Adrenal gland (tissue), 12 donors: ENCODE data around the gene GPRC6A. TPM values are rescaled to one million over a fixed set of nuclear protein-coding genes. Genes with fewer than 3 reads are reported as not detected.

Experiments used
- DNase-seq, 7 donors: peaks; one replicate each; pipeline ENCODE4 v3.0.0-alpha.2; 2019 to 2020
- H3K27ac ChIP-seq, 5 donors: fragments of 200-600 bp; sonication (generic) in 4 of 5; 1 replicate in 3 of 5; 2 replicates in 2 of 5; pipeline versions ENCODE4 v1.5.1 to v1.8.0; 2016 to 2020; ENCODE audit warnings: mild to moderate bottlenecking in 1 of 5
- H3K27me3 ChIP-seq: fragments of 200-600 bp; 2 replicates; pipeline ENCODE4 v1.8.0; 2021
- H3K36me3 ChIP-seq, 2 donors: fragments of 200-600 bp; replicated peaks in 1 of 2; 1 replicate in 1 of 2; 2 replicates in 1 of 2; pipeline versions ENCODE4 v1.5.1 to v1.8.0; 2018 to 2022
- H3K4me1 ChIP-seq, 2 donors: fragments of 200-600 bp; replicated peaks in 1 of 2; 1 replicate in 1 of 2; 2 replicates in 1 of 2; pipeline versions ENCODE4 v1.5.1 to v1.8.0; 2018 to 2021
- H3K4me3 ChIP-seq, 4 donors: fragments of 200-600 bp; sonication (generic) in 3 of 4; one replicate each; pipeline ENCODE4 v1.5.1; 2016 to 2018
- H3K9me3 ChIP-seq, 3 donors: fragments of 200-600 bp; sonication (generic) in 1 of 3; replicated peaks in 1 of 3; 1 replicate in 2 of 3; 2 replicates in 1 of 3; pipeline versions ENCODE4 v1.5.1 to v1.8.0; 2016 to 2021
- CTCF ChIP-seq, 6 experiments: fragments of 450-650 bp in 4 of 6; fragments of 200-600 bp in 2 of 6; sonication (generic) in 1 of 6; IDR thresholded peaks; 1 replicate in 5 of 6; 2 replicates in 1 of 6; pipeline versions ENCODE4 v1.5.1 to v1.8.0; 2016 to 2021; ENCODE audit warnings: antibody characterized with exemption in 6 of 6, mild to moderate bottlenecking in 2 of 6, moderate library complexity in 1 of 6
- POLR2A ChIP-seq, 2 donors: fragments of 450-650 bp; IDR thresholded peaks; one replicate each; pipeline ENCODE4 v1.6.1; 2017; ENCODE audit warnings: antibody characterized with exemption in 2 of 2, mild to moderate bottlenecking in 2 of 2, moderate library complexity in 1 of 2
- WGBS, 4 donors: extraction: QIAGEN DNeasy Blood & Tissue Kit in 2 of 4; methylation state at CpG; one replicate each; pipeline versions ENCODE4 v1.1.5 to v1.1.7; 2013 to 2017; 5-methylcytosine and 5-hydroxymethylcytosine counted together
- intact Hi-C, 2 donors: fragments of 100-400 bp; cut with DNase I; formaldehyde crosslinking; loops; one replicate each; pipeline versions ENCODE4 v1.14.1 to v1.15.0; 2022 to 2023
- polyA plus RNA-seq, 3 donors: library from polyadenylated mRNA; stranded (reverse); fragments of 200-250 nt in 2 of 3; fragments of 350-450 nt in 1 of 3; fragmentation: Illumina TruSeq in 1 of 3; extraction: RNeasy Lipid Tissue Mini Kit (QIAGEN cat#74804) in 1 of 3; gene quantifications; one replicate each; pipeline ENCODE4 v1.2.3, GENCODE V29; 2013 to 2014
- total RNA-seq, 9 donors: library from RNA; depleted of rRNA in 4 of 9; stranded (reverse); fragments of >200 nt in 4 of 9; fragments of 120-200 nt in 1 of 9; fragmentation: NEBNext Ultra II Directional in 1 of 9; extraction: Animal tissue kit (Norgen Biotek cat#: 25700) in 1 of 9; gene quantifications; one replicate each; pipeline versions ENCODE4 v1.1.0 to v1.2.4, GENCODE V29; 2013 to 2023
- donor health status: healthy with polysubstance abuse.
- donor health status: Bipolar disorder and iron deficiency.
- donor health status: DM: yes; HTN: yes; CAD: no.
- donor health status: DM: no; HTN: no; CAD: no.
- donor health status: DM: no; HTN: no; CAD: no.
- donor health status: DM: yes; HTN: yes; CAD: no.

The GPRC6A gene
- total and polyA plus RNA-seq, 12 donors: 0.15 to 7.3 (median 0.71) TPM; not detected in 6

DNA sequence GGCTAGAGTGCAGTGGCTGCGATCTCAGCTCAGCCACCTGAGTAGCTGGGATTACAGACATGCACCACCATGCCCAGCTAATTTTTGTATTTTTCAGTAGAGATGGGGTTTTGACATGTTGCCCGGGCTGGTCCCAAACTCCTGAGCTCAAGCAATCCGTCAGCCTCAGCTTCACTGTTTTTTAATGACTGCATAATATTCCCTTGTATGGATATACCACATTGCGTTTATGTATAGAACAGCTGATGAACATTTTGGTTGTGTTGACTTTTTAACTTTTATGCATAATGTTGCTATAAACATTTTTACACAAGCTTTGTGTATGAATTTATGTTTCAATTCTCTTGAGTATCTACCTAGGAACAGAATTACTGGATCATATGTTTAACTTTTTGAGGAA lies 43.9 kb upstream of the GPRC6A start:
- no peak for DNase-seq
- Histone ChIP-seq H3K27ac (no peak overlapping the region), H3K4me1 (peaks cover 0 to 13% of the 10 kb centered on the region in 2 donors), H3K27me3 (peaks cover 15% of the 10 kb centered on the region), H3K4me3 (no peak overlapping the region), H3K36me3 (no peaks in the 10 kb centered on the region), H3K9me3 (no peaks in the 10 kb centered on the region)
- TF ChIP-seq CTCF (IDR thresholded peaks at IDR 0.05) (no peak), POLR2A (IDR thresholded peaks at IDR 0.05) (no peak)
- WGBS, 4 donors: 79 to 88% (median 84%) methylated on average over 4 of the region's 4 CpGs
- intact Hi-C loops: no loop called here

DNA sequence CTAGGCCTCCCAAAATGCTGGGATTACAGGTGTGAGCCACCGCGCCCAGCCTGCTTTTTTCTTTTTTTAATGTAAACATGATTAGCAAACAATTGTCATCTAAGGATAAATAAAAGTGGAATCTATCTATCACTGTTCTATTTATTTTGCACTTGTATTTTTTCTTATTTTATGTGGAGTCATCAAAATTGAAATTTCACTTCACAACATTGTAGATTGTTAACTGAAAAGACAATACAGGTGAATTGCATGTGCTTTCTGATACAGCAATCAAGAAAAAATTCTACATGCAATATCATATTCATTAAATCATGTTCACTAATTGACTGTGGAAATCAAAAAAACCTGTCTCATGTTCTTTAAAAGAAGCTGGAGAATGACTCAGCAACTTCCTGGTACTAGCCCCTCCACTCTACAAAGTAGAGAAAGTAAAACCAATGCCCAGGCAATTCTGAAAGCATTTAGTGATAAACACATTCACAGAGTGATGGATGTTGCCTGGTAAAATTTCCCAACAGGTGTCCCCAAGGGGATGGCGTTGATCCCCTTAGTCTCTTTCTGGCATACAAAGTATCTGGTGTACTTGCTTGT lies 37.5 kb upstream of the GPRC6A start:
- WGBS, 4 donors: 81 to 90% (median 86%) methylated on average over 3 of the region's 3 CpGs
- intact Hi-C loops: no loop called here
- H3K4me3 ChIP-seq: no peak overlapping the region
- no peaks in the 10 kb centered on the region for H3K36me3 ChIP-seq
- no peaks in the 10 kb centered on the region for H3K4me1 ChIP-seq
- DNase-seq: no peak
- no peaks in the 10 kb centered on the region for H3K9me3 ChIP-seq
- H3K27ac ChIP-seq: no peak overlapping the region
- TF ChIP-seq CTCF (IDR thresholded peaks at IDR 0.05): no peak
- no peak for TF ChIP-seq POLR2A (IDR thresholded peaks at IDR 0.05)
- H3K27me3 ChIP-seq: no peaks in the 10 kb centered on the region

DNA sequence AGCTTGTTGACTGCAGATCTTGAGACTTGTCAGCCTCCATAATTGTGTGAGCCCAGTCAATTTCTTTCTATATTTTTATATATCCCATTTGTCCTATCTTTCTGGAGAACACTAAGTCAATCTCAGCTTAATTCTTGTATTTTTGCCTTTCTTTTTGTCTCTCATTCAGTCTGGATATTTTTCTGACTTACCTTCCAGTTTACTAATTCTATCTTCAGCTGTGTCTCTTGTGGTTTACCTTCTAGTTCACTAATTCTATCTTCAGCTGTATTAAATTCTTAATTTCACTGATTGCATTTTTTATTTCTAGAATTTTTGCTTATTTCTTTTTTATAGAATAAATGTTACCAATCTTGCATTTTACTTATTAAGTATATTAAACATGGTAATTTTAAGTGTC lies 30.4 kb upstream of the GPRC6A start:
- no peak for DNase-seq
- Histone ChIP-seq H3K36me3 (no peaks in the 10 kb centered on the region), H3K27ac (no peak overlapping the region), H3K4me1 (no peaks in the 10 kb centered on the region), H3K4me3 (no peak overlapping the region), H3K27me3 (no peaks in the 10 kb centered on the region), H3K9me3 (peaks cover 0 to 10% (median 7%) of the 10 kb centered on the region in 3 donors)
- intact Hi-C loops: no loop called here
- TF ChIP-seq POLR2A (IDR thresholded peaks at IDR 0.05): no peak
- no peak for TF ChIP-seq CTCF (IDR thresholded peaks at IDR 0.05)

DNA sequence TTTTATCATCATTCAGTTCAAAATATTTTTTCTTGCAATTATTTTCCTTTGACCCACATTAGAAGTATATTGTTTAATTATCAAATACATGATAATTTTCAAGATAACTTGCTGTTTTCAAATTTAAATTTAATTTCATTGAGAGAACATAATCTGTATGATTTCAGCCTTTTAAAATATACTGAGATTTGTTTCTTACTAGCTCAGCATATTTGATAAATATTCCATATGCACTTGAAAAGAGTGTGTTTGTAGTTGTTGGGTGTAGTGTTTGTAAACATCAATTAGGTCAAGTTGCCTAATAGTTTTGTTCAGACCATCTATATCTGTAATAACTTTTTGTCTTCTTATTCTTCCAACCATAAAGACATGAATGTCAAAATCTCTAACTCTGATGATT lies 29.2 kb upstream of the GPRC6A start:
- DNase-seq: no peak
- Histone ChIP-seq H3K27ac (no peak overlapping the region), H3K27me3 (no peaks in the 10 kb centered on the region), H3K4me3 (no peak overlapping the region), H3K36me3 (no peaks in the 10 kb centered on the region), H3K4me1 (no peaks in the 10 kb centered on the region), H3K9me3 (peaks cover 0 to 10% (median 7%) of the 10 kb centered on the region in 3 donors)
- TF ChIP-seq POLR2A (IDR thresholded peaks at IDR 0.05): no peak
- TF ChIP-seq CTCF (IDR thresholded peaks at IDR 0.05): no peak
- intact Hi-C loops: no loop called here
